Heart left ventricle (tissue), 16 donors: ENCODE data around the gene TNIK. TPM values are rescaled to one million over a fixed set of nuclear protein-coding genes. Genes with fewer than 3 reads are reported as not detected.

ENCODE experiments used
- ATAC-seq, 4 donors: fragments of 200-7000 bp; cut with Tn5 transposase; one replicate each; pipeline ENCODE4 v1.9.1; 2020 to 2022; ENCODE audit warnings: moderate library complexity in 4 of 4, mild to moderate bottlenecking in 3 of 4, moderate number of reproducible peaks in 1 of 4
- DNase-seq, 5 donors: peaks; one replicate each; pipeline ENCODE4 v3.0.0-alpha.2; 2020
- H3K27ac ChIP-seq, 12 donors: fragments of 200-600 bp; sonication (generic) in 4 of 12; one replicate each; pipeline versions ENCODE4 v1.5.0 to v1.8.0; 2016 to 2022; ENCODE audit warnings: mild to moderate bottlenecking in 2 of 12
- H3K27me3 ChIP-seq, 9 donors: fragments of 200-600 bp; sonication (generic) in 2 of 9; one replicate each; pipeline versions ENCODE4 v1.5.1 to v1.8.0; 2016 to 2022; ENCODE audit warnings: mild to moderate bottlenecking in 3 of 9
- H3K36me3 ChIP-seq, 9 donors: fragments of 200-600 bp; sonication (generic) in 2 of 9; one replicate each; pipeline versions ENCODE4 v1.5.0 to v1.8.0; 2018 to 2022; ENCODE audit warnings: mild to moderate bottlenecking in 2 of 9
- H3K4me1 ChIP-seq, 12 donors: fragments of 200-600 bp; sonication (generic) in 4 of 12; one replicate each; pipeline versions ENCODE4 v1.5.0 to v1.8.0; 2016 to 2022; ENCODE audit warnings: mild to moderate bottlenecking in 3 of 12
- H3K4me3 ChIP-seq, 12 donors: fragments of 200-600 bp; sonication (generic) in 4 of 12; one replicate each; pipeline versions ENCODE4 v1.5.0 to v1.8.0; 2017 to 2022; ENCODE audit warnings: mild to moderate bottlenecking in 9 of 12, moderate library complexity in 4 of 12
- H3K9me3 ChIP-seq, 12 donors: fragments of 200-600 bp; sonication (generic) in 4 of 12; one replicate each; pipeline versions ENCODE4 v1.5.0 to v1.8.0; 2016 to 2022; ENCODE audit warnings: mild to moderate bottlenecking in 1 of 12
- CTCF ChIP-seq, 12 donors: fragments of 200-600 bp; sonication (generic) in 4 of 12; IDR thresholded peaks; one replicate each; pipeline versions ENCODE4 v1.5.0 to v1.8.0; 2018 to 2022; ENCODE audit warnings: antibody characterized with exemption in 12 of 12, mild to moderate bottlenecking in 5 of 12
- POLR2A ChIP-seq, 2 donors: fragments of 450-650 bp; IDR thresholded peaks; one replicate each; pipeline ENCODE4 v1.6.1; 2017; ENCODE audit warnings: antibody characterized with exemption in 2 of 2, mild to moderate bottlenecking in 2 of 2, moderate library complexity in 2 of 2
- WGBS, 4 donors: extraction: QIAGEN DNeasy Blood & Tissue Kit in 2 of 4; methylation state at CpG; one replicate each; pipeline versions ENCODE4 v1.1.5 to v1.1.7; 2013 to 2018; 5-methylcytosine and 5-hydroxymethylcytosine counted together
- intact Hi-C, 10 donors: fragments of 100-400 bp; cut with DNase I; formaldehyde crosslinking; loops; one replicate each; pipeline versions ENCODE4 v1.11.1 to v1.14.2; 2022
- polyA plus RNA-seq, 2 donors: library from polyadenylated mRNA; stranded (reverse); fragments of 200-250 nt; gene quantifications; one replicate each; pipeline ENCODE4 v1.2.3, GENCODE V29; 2013
- total RNA-seq, 9 donors: library from RNA; depleted of rRNA in 2 of 9; stranded (reverse); fragments of >200 nt in 2 of 9; fragmentation: NEBNext Ultra II Directional in 3 of 9; extraction: Animal tissue kit (Norgen Biotek cat#: 25700) in 3 of 9; gene quantifications; one replicate each; pipeline versions ENCODE4 v1.1.0 to v1.2.4, GENCODE V29; 2016 to 2023
- donor health status: ischemic (EF 13 %, LVEDD 7.1; RV severe dilation, severe dysfunction).
- donor health status: healthy with polysubstance abuse.
- donor health status: DM: no; HTN: yes; CAD: no.
- donor health status: DM: no; HTN: no; CAD: no.
- donor health status: ischemic (EF 25% LVEDD 6.9; RV normal size, moderate dysfunction).
- donor health status: ischemic (EF 25% LVEDD 5.7; RV mildly dilated, moderate dysfunction).
- donor health status: healthy.
- donor health status: DM: yes; HTN: yes; CAD: no.
- donor health status: ischemic (EF 35%, LVEDD 5.7; RV mildly dilated, moderate dysfunction).
- donor health status: nonischemic (EF 11% LVEDD 7.7; RV severe dilation, severe dysfunction).
- donor health status: DM: yes; HTN: yes; CAD: no.
- donor health status: PGD.
- donor health status: ischemic (EF 29% LVEDD 5.4; RV normal size, mild dysfunction).
- donor health status: nonischemic (EF 23%, LVEDD 6.1; RV moderate dilation, normal function).

The TNIK gene
- total and polyA plus RNA-seq, 11 donors, result 12.3 to 51.6 (median 32.4) TPM

- ATAC-seq (no peak), DNase-seq (no peak)
- 81 to 91% (median 84%) methylated on average over 1 of the region's 1 CpG for WGBS, 4 donors
- no peak overlapping the region for H3K27ac ChIP-seq
- H3K9me3 ChIP-seq, result no peaks in the 10 kb centered on the region
- TF ChIP-seq CTCF (IDR thresholded peaks at IDR 0.05) (no peak), POLR2A (IDR thresholded peaks at IDR 0.05) (no peak)
- peaks cover 0 to 45% (median 19%) of the 10 kb centered on the region in 9 donors for H3K36me3 ChIP-seq
- intact Hi-C loops, result no loop called here
- peaks cover 0 to 3% (median 0%) of the 10 kb centered on the region in 12 donors for H3K4me1 ChIP-seq
- no peak overlapping the region for H3K4me3 ChIP-seq
- H3K27me3 ChIP-seq, result no peaks in the 10 kb centered on the region
Observed at GRCh38 chr3:171127611-171128010, 332.6 kb downstream of the TNIK start.

- H3K9me3 ChIP-seq, result no peaks in the 10 kb centered on the region
- H3K27me3 ChIP-seq, result no peaks in the 10 kb centered on the region
- H3K27ac ChIP-seq, result no peak overlapping the region
- intact Hi-C loops, result no loop called here
- DNase-seq (no peak), ATAC-seq (no peak)
- H3K4me1 ChIP-seq, result peaks cover 0 to 5% (median 0%) of the 10 kb centered on the region in 12 donors
- H3K4me3 ChIP-seq, result no peak overlapping the region
- 79 to 91% (median 87%) methylated on average over 7 of the region's 7 CpGs for WGBS, 4 donors
- TF ChIP-seq CTCF (IDR thresholded peaks at IDR 0.05) (no peak), POLR2A (IDR thresholded peaks at IDR 0.05) (no peak)
- H3K36me3 ChIP-seq, result peaks cover 0 to 50% (median 19%) of the 10 kb centered on the region in 9 donors
Observed at GRCh38 chr3:171126478-171127209, 333.6 kb downstream of the TNIK start.

GRCh38 chr3:171125010-171125409 is 335.2 kb downstream of the TNIK start:
- Histone ChIP-seq H3K27me3 (no peaks in the 10 kb centered on the region), H3K27ac (no peak overlapping the region), H3K4me3 (no peak overlapping the region), H3K9me3 (no peaks in the 10 kb centered on the region), H3K36me3 (peaks cover 0 to 58% (median 19%) of the 10 kb centered on the region in 9 donors), H3K4me1 (peaks cover 0 to 5% (median 0%) of the 10 kb centered on the region in 12 donors)
- intact Hi-C loops, result no loop called here
- 21 to 50% (median 40%) methylated on average over 1 of the region's 1 CpG for WGBS, 4 donors
- ATAC-seq, result no peak
- TF ChIP-seq CTCF (IDR thresholded peaks at IDR 0.05), result no peak
- no peak for TF ChIP-seq POLR2A (IDR thresholded peaks at IDR 0.05)
- no peak for DNase-seq

- ATAC-seq, result no peak
- H3K9me3 ChIP-seq, result no peaks in the 10 kb centered on the region
- TF ChIP-seq CTCF (IDR thresholded peaks at IDR 0.05), result no peak
- TF ChIP-seq POLR2A (IDR thresholded peaks at IDR 0.05), result no peak
- peaks cover 0 to 62% (median 19%) of the 10 kb centered on the region in 9 donors for H3K36me3 ChIP-seq
- H3K27ac ChIP-seq, result no peak overlapping the region
- no peak for DNase-seq
- H3K27me3 ChIP-seq, result no peaks in the 10 kb centered on the region
- intact Hi-C loops, result no loop called here
- H3K4me1 ChIP-seq, result peaks cover 0 to 5% (median 0%) of the 10 kb centered on the region in 12 donors
- no peak overlapping the region for H3K4me3 ChIP-seq
Observed at GRCh38 chr3:171123915-171124314, 336.3 kb downstream of the TNIK start.
